Fibroblast of lung (primary cell): ENCODE results near the gene ACOXL.

Experiments used
- CTCF ChIP-seq, 2 donors: IDR thresholded peaks in 1 of 2; conservative IDR thresholded peaks in 1 of 2; 1 replicate in 1 of 2; 2 replicates in 1 of 2; pipeline ENCODE4 v1.5.1; 2011 to 2012; ENCODE audit warnings: low read length in 2 of 2, control low read depth in 1 of 2, inconsistent platforms in 1 of 2, low read depth in 1 of 2, mild to moderate bottlenecking in 1 of 2
- EZH2 ChIP-seq: IDR thresholded peaks from 2 replicates; pipeline ENCODE4 v1.5.1; 2012; ENCODE audit warnings: low read length, control low read depth, mild to moderate bottlenecking; ENCODE audit errors: missing control alignments

- TF ChIP-seq CTCF (conservative IDR thresholded peaks at IDR 0.05 in 1 of 2, IDR thresholded peaks at IDR 0.05 in 1 of 2; ENCODE audit: low read depth in 1 of 2, low read length in 2 of 2), result no peak
- no peak for TF ChIP-seq EZH2
Measured at GRCh38 chr2:110881908-110882307, 149.5 kb downstream of the ACOXL start.
